ENCODE results near the gene GRWD1.

Gene GRWD1

DNA sequence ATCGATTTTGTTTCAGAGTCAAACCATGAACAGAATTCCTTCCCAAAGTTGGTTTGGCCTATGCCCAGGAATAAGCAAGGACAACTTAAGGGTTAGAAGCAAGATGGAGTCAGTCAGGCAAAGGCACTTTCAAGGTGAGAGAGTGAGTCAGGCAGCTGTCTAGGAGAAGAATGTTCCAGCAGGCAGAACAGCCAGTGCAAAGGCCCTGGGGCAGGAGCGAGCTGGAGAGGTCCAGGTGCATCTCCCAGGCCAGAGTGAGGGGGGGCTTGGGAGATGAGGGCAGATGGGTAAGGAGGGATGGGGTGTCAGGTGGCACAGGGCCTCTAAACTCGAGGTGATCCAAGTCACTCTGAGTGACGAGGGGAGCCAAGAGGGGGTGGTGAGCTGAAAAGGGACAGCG lies 9.2 kb upstream of the GRWD1 start:
- Histone ChIP-seq H3K9me2 (replicated peaks; ENCODE audit: insufficient read depth, low read length) (no peaks in the 10 kb centered on the region), H2AFZ (ENCODE audit: low read depth, low read length, severe bottlenecking) (no peak overlapping the region), H3K27me3 (ENCODE audit: low read length) (no peaks in the 10 kb centered on the region), H3K4me3 (ENCODE audit: insufficient read depth, low read length, poor library complexity, severe bottlenecking) (no peak overlapping the region), H3F3A (ENCODE audit: insufficient read depth) (no peaks in the 10 kb centered on the region), H3K79me2 (ENCODE audit: insufficient read depth, low read length) (no peaks in the 10 kb centered on the region), H3K9me3 (ENCODE audit: insufficient read depth, low read length) (no peaks in the 10 kb centered on the region), H4K20me1 (ENCODE audit: low read depth, low read length) (no peaks in the 10 kb centered on the region), H3K27ac (ENCODE audit: low read depth, low read length) (no peak overlapping the region), H3K36me3 (ENCODE audit: low read length) (no peaks in the 10 kb centered on the region), H3K9ac (ENCODE audit: low read length) (no peak overlapping the region), H3K4me2 (ENCODE audit: low read depth, low read length, poor library complexity, severe bottlenecking) (no peak overlapping the region)
- TF ChIP-seq EZH2phosphoT487 (conservative IDR thresholded peaks at IDR 0.05; ENCODE audit: low read length) (no peak), CTCF (IDR thresholded peaks at IDR 0.05; ENCODE audit: insufficient read depth, low read length, poor library complexity, severe bottlenecking) (no peak)

DNA sequence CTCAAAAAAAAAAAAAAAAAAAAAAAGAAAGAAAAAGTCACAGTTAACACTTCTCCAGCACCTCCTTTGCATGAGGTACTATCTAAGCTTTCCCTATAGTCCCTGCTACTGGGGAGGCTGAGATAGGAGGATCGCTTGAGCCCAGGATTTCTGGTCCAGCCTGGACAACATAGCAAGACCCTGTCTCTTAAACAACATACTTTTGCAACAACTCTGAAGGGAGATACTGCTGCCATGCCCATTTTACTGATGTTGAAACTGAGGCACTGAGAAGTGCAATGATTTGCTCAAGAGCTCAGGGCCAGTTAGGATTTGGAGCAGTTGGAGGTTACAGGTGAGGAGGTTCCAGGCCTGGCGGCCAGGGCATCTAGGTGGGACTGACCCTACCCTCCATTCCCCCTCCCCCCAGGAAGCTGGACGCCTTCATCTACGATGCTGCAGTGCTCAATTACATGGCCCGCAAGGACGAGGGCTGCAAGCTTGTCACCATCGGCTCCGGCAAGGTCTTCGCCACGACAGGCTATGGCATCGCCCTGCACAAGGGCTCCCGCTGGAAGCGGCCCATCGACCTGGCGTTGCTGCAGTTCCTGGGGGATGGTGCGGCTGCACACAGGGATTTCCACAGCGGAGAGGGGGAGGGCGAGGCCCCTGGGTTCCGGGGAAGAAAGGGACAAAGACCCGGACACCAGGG lies 4.3 kb upstream of the GRWD1 start:
- Histone ChIP-seq H3K9me2 (replicated peaks; ENCODE audit: insufficient read depth, low read length) (no peaks in the 10 kb centered on the region), H2AFZ (ENCODE audit: low read depth, low read length, severe bottlenecking) (no peak overlapping the region), H3K9ac (ENCODE audit: low read length) (no peak overlapping the region), H3K4me2 (ENCODE audit: low read depth, low read length, poor library complexity, severe bottlenecking) (no peak overlapping the region), H3K9me3 (ENCODE audit: insufficient read depth, low read length) (no peaks in the 10 kb centered on the region), H3K27ac (ENCODE audit: low read depth, low read length) (no peak overlapping the region), H3K27me3 (ENCODE audit: low read length) (no peaks in the 10 kb centered on the region), H3K79me2 (ENCODE audit: insufficient read depth, low read length) (peaks cover 8% of the 10 kb centered on the region), H4K20me1 (ENCODE audit: low read depth, low read length) (no peaks in the 10 kb centered on the region), H3F3A (ENCODE audit: insufficient read depth) (no peaks in the 10 kb centered on the region), H3K36me3 (ENCODE audit: low read length) (no peaks in the 10 kb centered on the region), H3K4me3 (ENCODE audit: insufficient read depth, low read length, poor library complexity, severe bottlenecking) (no peak overlapping the region)
- TF ChIP-seq EZH2phosphoT487 (conservative IDR thresholded peaks at IDR 0.05; ENCODE audit: low read length): no peak
- no peak for TF ChIP-seq CTCF (IDR thresholded peaks at IDR 0.05; ENCODE audit: insufficient read depth, low read length, poor library complexity, severe bottlenecking)

GRCh38 chr19:48442116-48443035 lies 3.4 kb upstream of the GRWD1 start:
- no peak overlapping the region for H3K27ac ChIP-seq (ENCODE audit: low read depth, low read length)
- H2AFZ ChIP-seq (ENCODE audit: low read depth, low read length, severe bottlenecking): no peak overlapping the region
- peaks cover 12% of the 10 kb centered on the region for H3K79me2 ChIP-seq (ENCODE audit: insufficient read depth, low read length)
- H3K4me2 ChIP-seq (ENCODE audit: low read depth, low read length, poor library complexity, severe bottlenecking): no peak overlapping the region
- H3F3A ChIP-seq (ENCODE audit: insufficient read depth): no peaks in the 10 kb centered on the region
- TF ChIP-seq CTCF (IDR thresholded peaks at IDR 0.05; ENCODE audit: insufficient read depth, low read length, poor library complexity, severe bottlenecking): no peak
- no peak for TF ChIP-seq EZH2phosphoT487 (conservative IDR thresholded peaks at IDR 0.05; ENCODE audit: low read length)
- no peaks in the 10 kb centered on the region for H3K9me3 ChIP-seq (ENCODE audit: insufficient read depth, low read length)
- H4K20me1 ChIP-seq (ENCODE audit: low read depth, low read length): no peaks in the 10 kb centered on the region
- H3K36me3 ChIP-seq (ENCODE audit: low read length): no peaks in the 10 kb centered on the region
- no peaks in the 10 kb centered on the region for H3K9me2 ChIP-seq (replicated peaks; ENCODE audit: insufficient read depth, low read length)
- H3K27me3 ChIP-seq (ENCODE audit: low read length): no peaks in the 10 kb centered on the region
- no peak overlapping the region for H3K9ac ChIP-seq (ENCODE audit: low read length)
- no peak overlapping the region for H3K4me3 ChIP-seq (ENCODE audit: insufficient read depth, low read length, poor library complexity, severe bottlenecking)

All from SU-DHL-6 (cell line).